Muscle of leg (tissue), 11 donors: ENCODE measurements around the gene DDB1. TPM values are rescaled to one million over a fixed set of nuclear protein-coding genes. Genes with fewer than 3 reads are reported as not detected.

ENCODE experiments used
- DNase-seq: peaks from one replicate; pipeline ENCODE4 v3.0.0; 2013
- H3K27ac ChIP-seq: one replicate; pipeline ENCODE4 v1.5.1; 2013; ENCODE audit warnings: mild to moderate bottlenecking, low read length, control low read depth
- H3K27me3 ChIP-seq: one replicate; pipeline ENCODE4 v1.6.1; 2013; ENCODE audit warnings: low read length; ENCODE audit not compliant: control insufficient read depth, insufficient read depth
- H3K36me3 ChIP-seq: one replicate; pipeline ENCODE4 v1.6.1; 2013; ENCODE audit warnings: low read length; ENCODE audit not compliant: control insufficient read depth, insufficient read depth
- H3K4me1 ChIP-seq: one replicate; pipeline ENCODE4 v1.6.1; 2013; ENCODE audit warnings: low read length; ENCODE audit not compliant: control insufficient read depth, insufficient read depth
- H3K4me3 ChIP-seq: one replicate; pipeline ENCODE4 v1.5.1; 2013; ENCODE audit warnings: low read length, control low read depth
- H3K9me3 ChIP-seq: replicated peaks from 2 replicates; pipeline ENCODE4 v1.6.1; 2013; ENCODE audit warnings: low read depth, low read length; ENCODE audit not compliant: control insufficient read depth
- WGBS: methylation state at CpG from one replicate; pipeline ENCODE4 v1.1.5; 2013; ENCODE audit warnings: missing lambda C conversion rate; ENCODE audit not compliant: insufficient coverage; 5-methylcytosine and 5-hydroxymethylcytosine counted together
- polyA plus RNA-seq, 8 donors: library from polyadenylated mRNA; unstranded; fragments of 120-200 nt; gene quantifications; one replicate each; pipeline versions ENCODE4 v1.2.1 to v1.2.3, GENCODE V29; 2013; ENCODE audit warnings: inconsistent platforms in 1 of 8, low replicate concordance in 1 of 8; ENCODE audit not compliant: insufficient read length in 8 of 8, insufficient read depth in 1 of 8
- total RNA-seq: library from RNA; stranded (reverse); fragments of 120-200 nt; gene quantifications from one replicate; pipeline ENCODE4 v1.2.4, GENCODE V29; 2013

The DDB1 gene
- total and polyA plus RNA-seq, 9 donors: 174 to 240 (median 217) TPM

DNA sequence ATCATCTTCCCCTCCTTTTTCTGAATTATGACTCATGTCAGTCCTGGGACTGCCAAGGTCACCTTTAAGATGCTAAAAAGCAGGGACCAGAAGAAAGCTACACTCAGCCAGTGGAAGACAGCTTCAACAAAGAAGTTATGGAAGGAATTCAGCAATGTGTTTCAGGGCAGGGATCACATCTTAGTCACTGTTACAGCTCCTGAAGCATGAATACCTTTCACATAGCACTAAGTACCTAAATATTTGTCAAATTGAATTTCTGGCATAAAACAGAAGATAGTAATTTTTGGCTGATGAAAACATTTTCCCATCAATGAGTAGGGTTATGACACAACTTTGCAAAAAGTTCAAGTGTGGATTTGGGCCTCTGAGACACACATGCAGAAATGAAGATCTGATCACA lies 5.2 kb downstream of the DDB1 start:
- Histone ChIP-seq H3K27ac (no peak overlapping the region), H3K4me3 (no peak overlapping the region), H3K4me1 (peaks cover 12% of the 10 kb centered on the region), H3K9me3 (no peaks in the 10 kb centered on the region), H3K27me3 (no peaks in the 10 kb centered on the region), H3K36me3 (peaks cover 64% of the 10 kb centered on the region)
- no peak for DNase-seq

DNA sequence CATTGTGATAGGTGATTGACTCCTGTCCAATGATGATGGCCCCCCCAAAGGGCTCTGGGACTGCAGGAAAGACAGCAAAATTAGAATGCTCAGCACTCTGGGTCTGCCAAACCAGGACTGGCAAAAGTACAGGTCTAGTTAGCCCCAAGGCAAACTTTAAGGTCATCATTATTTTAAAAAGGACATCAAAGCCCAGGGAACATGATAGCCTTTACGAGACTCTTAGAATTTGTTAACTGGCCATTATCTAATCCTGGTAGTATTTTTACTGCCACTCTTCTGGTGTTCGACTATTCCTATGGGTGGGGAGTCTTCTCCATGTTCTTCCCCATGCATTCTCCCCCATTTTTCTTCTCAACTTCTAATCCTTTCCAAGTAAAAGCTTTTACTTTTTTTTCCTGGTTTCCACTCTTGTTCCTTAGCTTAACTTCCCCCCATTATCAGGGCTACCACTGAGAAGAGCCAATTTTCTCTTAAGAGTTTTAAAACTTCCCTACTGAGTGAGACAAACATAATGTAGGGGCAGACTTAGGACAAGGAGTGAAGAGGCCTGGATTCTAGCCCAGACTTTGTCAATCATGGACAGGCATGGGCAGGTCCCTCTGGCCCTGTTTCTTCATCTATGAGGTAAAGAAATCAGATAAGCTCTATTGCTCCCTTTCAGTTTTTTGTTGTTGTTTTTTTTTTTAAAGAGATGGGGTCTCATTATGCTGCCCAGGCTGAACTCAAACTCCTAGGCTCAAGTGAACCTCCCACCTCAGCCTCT lies 7.1 kb downstream of the DDB1 start:
- no CpG with 5 or more reads among the region's 2 CpGs for WGBS
- Histone ChIP-seq H3K27ac (no peak overlapping the region), H3K9me3 (no peaks in the 10 kb centered on the region), H3K4me1 (peaks cover 2% of the 10 kb centered on the region), H3K36me3 (peaks cover 76% of the 10 kb centered on the region), H3K4me3 (no peak overlapping the region), H3K27me3 (no peaks in the 10 kb centered on the region)
- no peak for DNase-seq

DNA sequence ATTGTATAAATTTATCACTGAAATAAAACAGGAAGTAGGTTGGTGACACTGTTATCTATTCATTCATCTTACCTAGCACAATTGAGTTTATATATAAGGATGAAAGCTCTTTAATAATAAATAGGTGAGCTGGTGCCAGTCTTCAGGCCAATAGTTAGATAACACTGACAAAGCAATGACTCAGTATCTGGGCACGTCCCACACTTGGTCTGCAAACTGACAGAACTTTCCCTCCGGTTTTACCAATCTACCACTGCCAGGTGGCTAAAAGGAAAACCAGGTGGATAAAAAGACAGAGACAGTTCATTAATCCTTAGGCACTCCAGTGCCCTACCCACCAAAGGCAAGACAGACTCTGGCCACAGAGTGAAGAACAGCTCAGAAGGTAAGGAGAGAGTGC lies 17.6 kb downstream of the DDB1 start:
- Histone ChIP-seq H3K36me3 (peaks cover 78% of the 10 kb centered on the region), H3K4me1 (peaks cover 8% of the 10 kb centered on the region), H3K4me3 (no peak overlapping the region), H3K9me3 (no peaks in the 10 kb centered on the region), H3K27ac (no peak overlapping the region), H3K27me3 (no peaks in the 10 kb centered on the region)
- no CpG with 5 or more reads among the region's 2 CpGs for WGBS
- DNase-seq: no peak

DNA sequence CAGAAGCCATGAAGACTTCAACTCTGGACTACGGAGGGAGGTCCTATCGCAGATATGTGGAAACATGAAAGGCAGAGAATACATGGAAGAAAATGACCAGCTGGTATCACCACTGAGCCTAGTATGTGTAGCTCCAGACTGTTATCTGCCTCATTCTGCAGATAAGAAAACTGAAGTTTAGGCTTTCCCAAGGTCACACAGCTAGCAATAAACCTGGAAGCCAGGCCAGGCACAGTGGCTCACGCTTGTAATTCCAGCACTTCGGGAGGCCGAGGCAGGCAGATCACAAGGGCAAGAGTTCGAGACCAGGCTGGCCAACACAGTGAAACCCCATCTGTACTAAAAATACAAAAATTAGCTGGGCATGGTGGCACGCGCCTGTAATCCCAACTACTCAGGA lies 22.2 kb downstream of the DDB1 start:
- WGBS: 98% methylated on average over 5 of the region's 8 CpGs
- H3K9me3 ChIP-seq: no peaks in the 10 kb centered on the region
- H3K27ac ChIP-seq: no peak overlapping the region
- no peak for DNase-seq
- H3K36me3 ChIP-seq: peaks cover 91% of the 10 kb centered on the region
- H3K4me1 ChIP-seq: peaks cover 8% of the 10 kb centered on the region
- no peaks in the 10 kb centered on the region for H3K27me3 ChIP-seq
- no peak overlapping the region for H3K4me3 ChIP-seq

DNA sequence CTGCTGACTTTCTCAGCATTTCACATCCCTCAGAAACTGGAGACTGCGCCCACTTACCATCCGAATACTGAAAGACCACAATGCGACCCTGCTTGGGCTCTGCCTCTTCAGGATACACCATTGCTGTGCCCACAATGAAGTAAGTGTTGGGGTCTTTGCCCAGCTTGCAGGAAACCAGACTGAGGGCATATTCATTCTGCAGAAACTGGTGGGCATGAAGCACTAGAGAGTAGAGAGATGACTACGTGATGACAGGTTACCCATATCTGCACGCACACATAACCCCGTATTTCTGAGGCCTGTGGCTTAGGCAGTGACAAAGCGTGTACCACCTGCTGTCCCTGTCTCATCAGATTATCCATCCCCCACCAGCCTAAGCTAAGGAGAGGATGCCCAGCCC lies 23.2 kb downstream of the DDB1 start:
- no peak overlapping the region for H3K4me3 ChIP-seq
- no peak overlapping the region for H3K27ac ChIP-seq
- H3K9me3 ChIP-seq: no peaks in the 10 kb centered on the region
- WGBS: 96% methylated on average over 3 of the region's 7 CpGs
- H3K27me3 ChIP-seq: no peaks in the 10 kb centered on the region
- H3K36me3 ChIP-seq: peaks cover 92% of the 10 kb centered on the region
- DNase-seq: no peak
- H3K4me1 ChIP-seq: peaks cover 8% of the 10 kb centered on the region

DNA sequence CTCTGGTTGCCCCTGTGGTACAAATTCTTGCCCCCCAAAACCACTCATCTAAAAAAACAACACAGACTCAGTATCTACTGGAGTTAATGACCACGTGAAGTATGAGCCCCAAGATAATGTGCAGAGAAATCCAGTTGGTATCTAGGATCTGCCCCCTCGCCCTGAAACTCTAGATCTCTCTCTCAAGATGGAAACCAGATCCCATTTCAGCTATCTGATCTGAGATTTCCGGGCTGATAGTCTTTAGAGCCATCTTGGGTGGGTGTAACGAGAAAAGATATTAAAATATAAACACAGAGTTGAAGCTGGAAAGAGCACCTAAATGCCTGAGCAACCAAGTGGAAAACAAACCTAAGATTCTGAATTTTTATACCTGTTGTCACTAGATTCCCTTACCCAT lies 23.8 kb downstream of the DDB1 start:
- H3K4me3 ChIP-seq: no peak overlapping the region
- no peak for DNase-seq
- H3K9me3 ChIP-seq: no peaks in the 10 kb centered on the region
- H3K27me3 ChIP-seq: no peaks in the 10 kb centered on the region
- H3K27ac ChIP-seq: no peak overlapping the region
- 83% methylated on average over 1 of the region's 4 CpGs for WGBS
- H3K36me3 ChIP-seq: peaks cover 90% of the 10 kb centered on the region
- peaks cover 8% of the 10 kb centered on the region for H3K4me1 ChIP-seq

DNA sequence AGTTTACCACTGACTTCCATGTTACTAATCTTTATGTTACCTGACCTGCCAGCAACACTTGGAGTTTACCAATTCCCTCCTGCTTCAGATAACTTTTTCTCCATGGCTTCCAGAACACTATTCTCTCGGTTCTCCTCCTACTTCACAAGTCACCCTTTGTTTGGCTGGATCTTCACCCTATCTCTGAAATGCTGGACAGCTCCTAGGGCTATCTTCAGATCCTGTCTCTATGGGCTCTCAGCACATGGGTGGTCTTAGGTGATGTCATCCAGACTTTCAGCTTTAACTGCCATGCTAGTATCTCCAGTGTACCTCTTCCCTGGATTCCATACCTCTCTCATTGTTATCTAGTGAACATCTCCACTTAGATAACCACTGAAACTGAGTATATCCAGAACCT lies 25.6 kb downstream of the DDB1 start:
- 67% methylated on average over 1 of the region's 1 CpG for WGBS
- H3K27me3 ChIP-seq: no peaks in the 10 kb centered on the region
- peaks cover 90% of the 10 kb centered on the region for H3K36me3 ChIP-seq
- H3K9me3 ChIP-seq: no peaks in the 10 kb centered on the region
- no peak overlapping the region for H3K27ac ChIP-seq
- H3K4me1 ChIP-seq: peaks cover 8% of the 10 kb centered on the region
- no peak overlapping the region for H3K4me3 ChIP-seq
- no peak for DNase-seq

DNA sequence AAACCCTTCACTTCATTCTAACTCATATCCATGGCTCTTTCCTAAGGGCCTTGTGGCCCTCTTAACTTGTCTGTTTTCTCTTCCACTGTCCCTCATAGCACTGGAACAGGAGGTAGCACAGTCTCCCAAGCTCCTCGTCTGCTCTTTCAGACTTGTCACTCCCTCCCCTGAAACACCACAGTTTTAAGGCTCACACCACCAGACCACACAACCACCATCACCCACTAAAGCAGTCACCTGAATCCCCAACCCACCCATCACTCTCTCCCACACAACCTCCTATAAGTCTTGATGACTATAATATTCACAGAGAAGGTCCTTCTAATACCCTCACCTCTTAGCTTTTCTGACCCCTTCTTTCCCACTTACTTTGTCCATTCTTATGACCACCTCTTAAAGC lies 26.7 kb downstream of the DDB1 start:
- Histone ChIP-seq H3K27ac (no peak overlapping the region), H3K36me3 (peaks cover 90% of the 10 kb centered on the region)
- WGBS: 100% methylated on average over 1 of the region's 1 CpG

DNA sequence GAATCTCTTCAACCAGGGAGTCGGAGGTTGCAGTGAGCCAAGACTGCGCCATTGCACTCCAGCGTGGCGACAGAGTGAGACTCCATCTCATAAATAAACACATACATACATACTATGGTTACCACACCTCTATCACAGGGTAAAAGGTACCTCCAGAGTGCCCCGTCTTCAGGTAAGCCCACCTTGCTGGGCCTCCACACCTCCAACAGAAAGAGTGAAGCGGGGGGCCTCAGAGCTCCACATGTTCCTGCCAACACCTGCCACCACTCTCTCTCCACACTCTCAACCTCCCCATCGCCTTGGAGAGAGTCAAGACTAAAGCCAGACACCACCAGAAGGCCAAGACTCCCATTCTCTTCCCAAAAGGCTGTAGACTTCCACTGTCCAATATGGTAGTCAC lies 27.5 kb downstream of the DDB1 start:
- Histone ChIP-seq H3K4me1 (no peaks in the 10 kb centered on the region), H3K4me3 (no peak overlapping the region), H3K36me3 (peaks cover 91% of the 10 kb centered on the region), H3K27me3 (no peaks in the 10 kb centered on the region), H3K27ac (no peak overlapping the region), H3K9me3 (no peaks in the 10 kb centered on the region)
- no peak for DNase-seq
- whole genome bisulfite sequencing: 93% methylated on average over 5 of the region's 7 CpGs

More for the DNA sequence above, 26.7 kb downstream of the DDB1 start:
- Histone ChIP-seq H3K9me3 (no peaks in the 10 kb centered on the region), H3K4me3 (no peak overlapping the region), H3K4me1 (no peaks in the 10 kb centered on the region), H3K27me3 (no peaks in the 10 kb centered on the region)
- no peak for DNase-seq

DNA sequence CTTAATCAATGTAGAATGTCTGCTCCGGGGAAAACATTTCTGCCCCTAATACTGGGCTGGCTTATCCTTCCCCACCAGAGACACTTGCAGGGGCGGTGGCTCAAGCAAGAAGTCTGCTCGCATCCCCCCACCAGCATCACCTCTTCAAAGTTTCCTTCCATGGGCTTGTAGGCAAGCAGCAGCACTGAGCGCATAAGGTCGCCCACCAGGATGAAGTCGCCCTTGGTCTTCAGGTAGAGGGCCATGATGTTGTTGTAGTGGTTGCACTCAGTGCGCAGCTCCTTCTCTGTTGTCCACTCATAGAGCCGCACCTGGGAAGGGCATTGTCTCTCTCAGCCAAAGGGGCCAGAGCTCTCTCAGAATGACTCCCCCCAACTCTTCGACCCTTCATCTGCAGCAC lies 29.2 kb downstream of the DDB1 start:
- Histone ChIP-seq H3K27me3 (no peaks in the 10 kb centered on the region), H3K4me3 (no peak overlapping the region), H3K9me3 (no peaks in the 10 kb centered on the region), H3K27ac (no peak overlapping the region), H3K36me3 (peaks cover 91% of the 10 kb centered on the region), H3K4me1 (no peaks in the 10 kb centered on the region)
- WGBS: 92% methylated on average over 6 of the region's 9 CpGs
- DNase-seq: no peak

DNA sequence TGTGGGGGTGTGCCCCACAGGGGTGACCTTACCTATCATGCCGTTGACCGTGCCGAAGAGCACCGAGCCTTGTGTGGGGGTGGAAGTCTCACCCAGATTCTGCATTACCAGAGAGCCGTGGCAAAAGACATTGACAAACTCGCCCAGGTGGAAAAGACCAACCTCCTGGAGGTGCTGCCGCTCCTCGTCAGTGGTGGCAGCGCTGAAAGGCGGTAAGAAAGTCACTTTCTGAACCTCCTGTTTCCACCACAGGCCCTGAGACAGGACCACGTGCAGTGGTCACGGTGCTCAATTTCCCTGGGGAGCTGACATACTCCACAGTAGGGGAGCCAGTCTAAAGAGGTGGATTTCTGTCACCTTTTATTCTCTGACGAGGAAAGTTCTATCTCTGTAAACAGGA lies 30.4 kb downstream of the DDB1 start:
- no peak overlapping the region for H3K4me3 ChIP-seq
- 98% methylated on average over 8 of the region's 13 CpGs for WGBS
- no peak for DNase-seq

More for the DNA sequence above, 30.4 kb downstream of the DDB1 start:
- Histone ChIP-seq H3K4me1 (peaks cover 5% of the 10 kb centered on the region), H3K9me3 (no peaks in the 10 kb centered on the region), H3K27ac (no peak overlapping the region), H3K36me3 (peaks cover 85% of the 10 kb centered on the region), H3K27me3 (no peaks in the 10 kb centered on the region)
